SU-DHL-6 (cell line): ENCODE results near the gene PRDM5.

ENCODE experiments used
- CTCF ChIP-seq: fragments of 200-600 bp; sonication (generic); IDR thresholded peaks from one replicate; pipeline ENCODE4 v1.5.1; 2017; ENCODE audit warnings: antibody characterized with exemption, mild to moderate bottlenecking, low read length, moderate library complexity; ENCODE audit not compliant: insufficient read depth, poor library complexity, severe bottlenecking
- EZH2phosphoT487 ChIP-seq: fragments of 200-600 bp; sonication (generic), shearing (Covaris generic); conservative IDR thresholded peaks from 2 replicates; pipeline ENCODE4 v1.6.1; 2018; ENCODE audit warnings: mild to moderate bottlenecking, antibody characterized with exemption, low read length, moderate library complexity, mixed read lengths

DNA sequence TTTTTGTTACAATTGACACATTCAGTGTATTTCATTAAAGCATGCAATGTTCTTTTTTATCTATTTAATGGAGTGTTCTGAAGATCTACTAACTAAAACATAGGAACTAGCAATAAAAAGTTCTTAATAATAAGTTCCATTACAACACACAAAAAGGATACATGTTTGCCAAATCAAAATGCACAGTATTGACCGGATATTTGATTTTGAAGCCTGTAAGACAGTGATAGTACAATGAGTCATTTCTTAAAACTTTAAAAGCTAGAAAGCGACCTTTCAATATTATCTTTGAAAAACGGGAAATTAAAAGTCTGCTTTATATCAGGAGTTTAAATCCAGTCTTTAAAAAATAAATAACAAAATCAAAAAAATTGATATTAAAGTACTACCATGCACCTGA, 2.4 kb upstream of the PRDM5 start:
- TF ChIP-seq EZH2phosphoT487 (no peak), CTCF (no peak)
